ENCODE results near the gene WIPI1. TPM values are rescaled to one million over a fixed set of nuclear protein-coding genes. Genes with fewer than 3 reads are reported as not detected.
A peak's percentile ranks its signal among the peaks of the same experiment; 100 is the strongest.

The WIPI1 gene
- total RNA-seq, 2 donors from 2014 or later: 8.6 to 25.6 TPM

DNA sequence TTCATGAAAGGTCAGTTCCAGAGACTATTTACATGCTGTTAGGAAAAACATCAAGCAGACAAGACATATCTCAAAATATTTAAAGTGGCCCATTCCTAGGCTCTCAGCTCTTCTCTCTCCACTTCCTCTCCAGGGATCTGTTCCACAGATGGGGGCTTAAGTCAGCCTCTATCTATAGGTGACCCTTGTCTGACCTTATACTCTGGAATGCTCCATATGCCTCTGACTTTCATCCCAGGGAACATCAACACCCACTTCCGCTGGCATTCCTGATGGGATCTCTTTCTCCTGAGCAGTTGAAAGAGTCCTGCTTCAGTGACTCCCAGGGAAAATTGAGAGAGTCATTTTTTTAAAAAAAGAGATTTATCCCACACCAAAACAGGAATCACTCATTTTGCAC, 11.5 kb upstream of the WIPI1 start:
- H3K4me3 Mint-ChIP-seq: no peak overlapping the region
- H3K27me3 Mint-ChIP-seq: peaks cover 12% of the 10 kb centered on the region
- no peak overlapping the region for H3K27ac Mint-ChIP-seq
- no peaks in the 10 kb centered on the region for H3K9me3 Mint-ChIP-seq
- no peaks in the 10 kb centered on the region for H3K36me3 Mint-ChIP-seq (ENCODE audit: low read depth)
- ATAC-seq (replicated peaks): no peak
- no peaks in the 10 kb centered on the region for H3K4me1 Mint-ChIP-seq

DNA sequence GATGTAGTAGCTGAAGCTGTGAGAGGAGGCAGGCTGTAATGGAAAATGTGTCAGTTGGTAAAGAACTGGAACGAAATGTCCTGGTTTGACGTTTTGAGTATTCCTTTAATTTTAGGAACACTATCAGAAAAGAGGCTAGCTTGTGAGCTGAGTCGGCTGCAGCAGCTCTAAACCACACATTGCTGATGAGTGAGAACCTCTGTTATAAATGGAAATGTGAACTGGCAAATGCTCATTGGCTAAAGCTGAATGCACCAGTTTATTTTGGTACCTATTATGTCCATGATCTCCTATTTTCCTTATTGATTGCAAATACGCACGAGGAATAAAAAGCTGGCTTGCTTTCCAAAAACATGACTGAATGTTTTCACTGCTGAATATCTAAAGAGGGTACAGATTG, 11.0 kb upstream of the WIPI1 start:
- H3K4me1 Mint-ChIP-seq: no peaks in the 10 kb centered on the region
- no peaks in the 10 kb centered on the region for H3K9me3 Mint-ChIP-seq
- H3K27me3 Mint-ChIP-seq: peaks cover 12% of the 10 kb centered on the region
- no peak overlapping the region for H3K27ac Mint-ChIP-seq
- no peaks in the 10 kb centered on the region for H3K36me3 Mint-ChIP-seq (ENCODE audit: low read depth)
- H3K4me3 Mint-ChIP-seq: no peak overlapping the region
- ATAC-seq (replicated peaks): no peak

DNA sequence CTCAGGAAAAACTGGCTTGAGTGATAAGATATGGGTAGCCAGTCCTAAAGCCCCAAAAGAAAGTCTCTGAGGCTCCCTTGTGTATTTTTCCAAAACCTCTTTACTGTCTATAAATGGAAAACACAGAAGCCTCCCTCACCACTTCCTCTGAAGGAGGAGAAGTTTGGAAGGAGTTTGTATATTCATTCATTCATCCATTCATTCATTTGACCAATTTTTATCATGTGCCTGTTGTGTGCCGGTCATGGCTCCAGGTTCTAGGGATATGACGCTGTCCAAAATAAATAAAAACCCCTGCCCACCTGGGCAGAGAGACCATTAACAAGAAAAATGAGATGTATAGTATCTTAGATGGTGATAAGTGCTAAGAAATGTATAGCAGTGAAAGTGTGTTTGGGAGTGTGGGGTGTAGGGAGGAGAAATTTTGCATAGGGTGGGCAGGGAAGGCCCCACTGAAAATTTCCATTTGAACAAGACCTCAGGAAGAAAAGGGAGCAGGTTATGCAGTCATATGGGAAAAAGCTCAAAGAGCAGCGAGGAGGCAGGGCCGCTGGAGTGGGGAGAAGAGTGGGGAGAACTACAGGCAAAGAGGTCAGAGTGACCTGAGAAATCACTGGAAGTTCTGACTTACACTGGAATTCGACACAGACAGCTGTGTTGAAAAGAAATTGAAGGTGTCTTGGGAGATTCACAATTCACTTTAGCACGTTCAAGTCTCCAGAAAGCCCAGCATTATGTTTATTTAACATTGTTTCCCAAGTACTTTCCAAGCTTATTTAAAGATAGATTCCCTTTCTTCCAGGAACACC, 6.1 kb upstream of the WIPI1 start:
- Mint-ChIP-seq H3K9me3 (no peaks in the 10 kb centered on the region), H3K27me3 (peaks cover 4% of the 10 kb centered on the region), H3K36me3 (ENCODE audit: low read depth) (no peaks in the 10 kb centered on the region), H3K4me3 (peak overlapping the region; percentile 80), H3K27ac (no peak overlapping the region), H3K4me1 (peaks cover 33% of the 10 kb centered on the region)
- no peak for ATAC-seq (replicated peaks)

DNA sequence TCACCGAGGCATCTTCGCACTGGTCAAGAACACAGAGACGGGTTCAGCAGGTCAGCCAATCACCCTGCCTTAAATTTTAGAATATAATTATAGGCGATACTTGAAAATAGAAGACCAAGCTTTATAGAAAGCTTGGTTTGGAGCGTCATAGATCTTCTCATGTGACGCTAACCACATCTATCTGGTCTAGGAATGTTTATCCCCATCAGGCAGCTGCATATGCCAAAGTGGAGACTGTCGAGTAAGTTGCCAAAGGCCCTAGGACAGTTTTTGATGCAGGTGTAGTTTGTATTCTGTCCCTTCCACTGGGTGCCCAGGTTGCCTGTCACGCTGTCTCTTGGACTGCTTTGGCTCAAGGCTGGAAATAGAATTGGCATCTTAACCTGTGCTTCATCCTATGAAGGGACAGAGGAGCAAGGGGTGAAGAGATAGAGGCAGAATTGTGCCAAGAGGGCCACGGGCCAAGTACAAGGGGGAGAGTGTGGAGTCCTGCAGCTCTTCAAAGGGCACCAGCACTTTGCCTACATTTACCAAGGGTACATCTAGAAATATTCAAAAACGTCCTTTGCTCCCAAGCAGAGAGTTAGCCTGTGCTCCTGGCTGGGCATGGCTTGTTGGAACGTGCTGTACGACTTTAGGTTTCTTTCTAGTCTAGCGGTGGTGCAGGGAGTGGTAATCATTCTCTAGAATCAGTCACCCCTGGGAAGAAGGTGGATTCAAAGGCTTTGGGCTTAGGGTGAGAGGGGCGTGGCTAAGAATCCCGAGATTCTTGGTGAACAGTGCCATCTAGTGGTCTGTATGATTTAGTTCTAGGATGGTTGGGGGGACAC, 5.3 kb upstream of the WIPI1 start:
- Mint-ChIP-seq H3K27me3 (no peaks in the 10 kb centered on the region), H3K36me3 (ENCODE audit: low read depth) (no peaks in the 10 kb centered on the region), H3K9me3 (no peaks in the 10 kb centered on the region), H3K4me3 (peak overlapping the region; percentile 80), H3K27ac (no peak overlapping the region), H3K4me1 (peaks cover 38% of the 10 kb centered on the region)
- peak; percentile 72 for ATAC-seq (replicated peaks)

DNA sequence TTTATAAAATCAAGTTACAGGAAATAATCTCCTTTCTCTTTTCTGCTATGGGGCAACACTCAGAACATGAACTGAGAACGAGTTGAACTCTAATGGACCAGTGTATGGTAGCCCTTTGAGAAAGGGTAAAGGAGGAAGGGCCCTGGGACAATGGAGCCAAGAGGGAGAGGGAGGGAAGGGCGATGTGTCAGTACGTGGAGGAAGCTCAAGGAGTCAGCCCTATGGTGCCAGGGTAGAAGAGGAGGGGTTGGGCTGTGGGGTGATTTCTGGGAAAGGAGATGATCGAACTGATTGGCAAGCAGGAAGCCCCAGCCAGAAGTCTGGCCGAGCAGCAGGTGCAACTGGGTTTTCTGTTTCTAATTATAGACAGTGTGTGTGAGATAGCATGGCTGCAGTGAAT, 4.3 kb upstream of the WIPI1 start:
- Mint-ChIP-seq H3K27ac (peak overlapping the region; percentile 86), H3K36me3 (ENCODE audit: low read depth) (no peaks in the 10 kb centered on the region), H3K27me3 (no peaks in the 10 kb centered on the region), H3K4me1 (peaks cover 38% of the 10 kb centered on the region), H3K4me3 (peak overlapping the region; percentile 80), H3K9me3 (no peaks in the 10 kb centered on the region)
- no peak for ATAC-seq (replicated peaks)

DNA sequence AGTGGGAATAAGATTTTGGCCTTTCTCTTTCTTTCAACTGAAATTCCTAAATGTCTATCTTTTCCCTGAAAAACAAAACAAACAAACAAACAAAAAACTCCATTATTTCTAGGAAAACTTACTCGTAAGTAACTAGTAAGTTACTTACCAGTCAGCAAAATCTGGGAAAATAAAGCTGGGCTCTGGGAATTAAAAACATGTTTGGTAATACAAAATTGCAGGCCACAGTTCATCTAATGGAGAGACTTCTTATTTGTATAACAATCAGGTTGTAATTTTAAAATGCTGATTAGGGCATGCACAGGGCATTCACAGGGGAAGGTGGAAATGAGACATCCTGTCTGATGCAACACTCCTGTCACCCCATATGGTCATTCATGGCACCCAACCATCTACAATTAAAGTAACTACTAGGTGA, 3.8 kb upstream of the WIPI1 start:
- Mint-ChIP-seq H3K4me3 (peak overlapping the region; percentile 80), H3K9me3 (no peaks in the 10 kb centered on the region), H3K36me3 (ENCODE audit: low read depth) (no peaks in the 10 kb centered on the region), H3K27me3 (no peaks in the 10 kb centered on the region), H3K4me1 (peaks cover 38% of the 10 kb centered on the region), H3K27ac (peak overlapping the region; percentile 86)
- ATAC-seq (replicated peaks): no peak

DNA sequence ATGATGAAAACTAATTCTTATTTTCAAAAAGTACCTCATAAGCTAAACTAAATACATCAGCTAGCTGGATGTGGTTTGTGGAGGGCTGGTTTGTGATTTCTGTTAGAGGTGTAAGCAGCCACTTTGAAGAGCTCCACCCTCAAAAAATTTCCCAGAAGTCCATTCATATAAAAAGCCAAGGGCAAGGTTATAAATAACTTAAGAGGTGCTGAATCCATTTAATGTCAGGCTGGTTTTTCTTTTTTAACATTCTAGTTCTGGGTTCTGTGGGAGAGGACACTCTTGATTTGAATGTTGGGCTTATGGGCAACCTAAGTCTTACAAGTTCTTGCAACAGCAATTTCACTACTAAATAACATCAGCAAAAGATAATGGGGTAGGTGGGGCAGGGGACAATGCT, 3.4 kb upstream of the WIPI1 start:
- Mint-ChIP-seq H3K36me3 (ENCODE audit: low read depth) (no peaks in the 10 kb centered on the region), H3K27ac (peak overlapping the region; percentile 86), H3K27me3 (no peaks in the 10 kb centered on the region), H3K4me3 (peak overlapping the region; percentile 80), H3K4me1 (peaks cover 38% of the 10 kb centered on the region), H3K9me3 (no peaks in the 10 kb centered on the region)
- ATAC-seq (replicated peaks): peak; percentile 15

DNA sequence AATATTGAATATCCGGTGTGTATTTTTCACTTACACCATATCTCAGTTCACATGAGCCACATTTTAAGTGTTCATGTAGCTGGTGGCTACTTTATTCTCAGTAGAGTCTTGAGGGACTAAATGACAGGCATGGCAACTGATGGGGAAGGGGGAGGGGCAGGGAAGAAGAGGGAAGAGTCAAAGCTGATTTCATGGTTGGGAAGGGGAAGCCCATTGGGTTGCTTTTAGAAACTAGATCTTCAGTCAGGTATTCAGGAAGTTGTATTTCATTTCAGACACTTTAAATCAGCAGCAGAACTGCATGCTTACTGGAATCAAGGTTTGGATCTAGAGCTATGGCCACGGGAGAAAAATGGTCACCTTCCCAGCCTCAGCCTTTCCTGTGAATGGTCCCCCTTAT, 2.9 kb upstream of the WIPI1 start:
- H3K4me1 Mint-ChIP-seq: peaks cover 38% of the 10 kb centered on the region
- H3K9me3 Mint-ChIP-seq: no peaks in the 10 kb centered on the region
- peak overlapping the region; percentile 80 for H3K4me3 Mint-ChIP-seq
- peak overlapping the region; percentile 86 for H3K27ac Mint-ChIP-seq
- ATAC-seq (replicated peaks): no peak
- H3K36me3 Mint-ChIP-seq (ENCODE audit: low read depth): no peaks in the 10 kb centered on the region
- no peaks in the 10 kb centered on the region for H3K27me3 Mint-ChIP-seq

DNA sequence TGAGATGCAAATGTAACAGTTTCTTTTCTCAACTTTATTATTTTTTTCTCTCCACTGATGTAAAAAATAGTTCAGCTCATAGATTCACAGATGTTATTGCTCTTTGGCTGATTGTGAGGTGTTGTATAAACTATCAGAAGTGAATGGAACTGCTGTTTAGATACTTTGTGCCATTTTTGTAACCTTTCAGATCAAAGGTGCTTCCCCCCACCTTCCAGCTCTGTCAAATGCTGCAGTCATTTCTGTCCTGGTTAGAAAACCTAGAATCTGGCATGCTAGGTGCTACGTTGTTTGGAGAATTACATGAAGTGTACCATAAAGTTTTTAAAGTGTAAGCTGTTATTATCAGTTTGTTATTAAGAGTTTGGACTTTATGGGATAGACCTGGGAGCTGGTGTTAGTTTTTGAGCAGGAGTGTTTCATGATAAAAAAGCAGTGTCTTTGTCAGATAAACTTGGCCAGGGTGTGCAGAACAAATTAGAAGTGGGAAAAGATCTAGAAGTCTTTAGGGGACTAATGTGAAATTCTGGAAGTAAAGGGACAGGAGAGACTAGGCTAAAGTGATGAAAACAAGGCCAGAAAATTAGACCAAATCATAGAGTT, 1.8 kb upstream of the WIPI1 start:
- Mint-ChIP-seq H3K36me3 (ENCODE audit: low read depth) (no peaks in the 10 kb centered on the region), H3K4me3 (peak overlapping the region; percentile 80), H3K27me3 (no peaks in the 10 kb centered on the region), H3K27ac (peak overlapping the region; percentile 40), H3K4me1 (peaks cover 38% of the 10 kb centered on the region), H3K9me3 (no peaks in the 10 kb centered on the region)
- ATAC-seq (replicated peaks): no peak

DNA sequence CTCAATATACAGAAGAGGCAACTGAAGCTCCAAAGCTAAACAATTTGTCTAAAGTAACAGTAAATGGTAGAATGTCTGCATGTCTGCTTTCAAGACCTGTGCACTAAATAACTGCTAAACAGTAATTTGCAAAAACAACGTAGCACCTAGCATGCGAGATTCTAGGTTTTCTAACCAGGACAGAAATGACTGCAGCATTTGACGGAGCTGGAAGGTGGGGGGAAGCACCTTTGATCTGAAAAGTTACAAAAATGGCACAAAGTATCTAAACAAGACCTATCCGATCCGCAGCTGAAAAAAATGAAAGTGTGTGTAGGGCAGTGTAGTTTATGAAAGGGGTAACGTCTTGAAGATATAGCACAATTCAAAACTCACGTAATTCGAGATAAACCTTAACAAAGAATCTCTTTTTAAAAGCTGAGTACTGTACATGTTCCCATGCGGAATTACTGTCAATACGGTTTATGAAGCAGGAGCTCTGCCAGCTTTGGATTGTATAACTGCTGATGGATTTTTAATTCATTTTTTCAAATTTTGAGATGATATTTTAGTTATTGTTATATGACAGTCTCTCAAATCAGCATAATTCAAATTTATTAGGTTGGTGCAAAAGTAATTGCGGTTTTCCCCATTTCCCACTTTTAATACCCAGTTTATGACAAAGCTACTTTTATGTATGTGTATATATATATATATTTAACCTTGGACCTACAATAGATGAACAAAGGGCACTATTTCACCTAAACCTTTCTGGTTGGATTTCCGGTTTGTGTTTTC, 1.2 kb upstream of the WIPI1 start:
- Mint-ChIP-seq H3K36me3 (ENCODE audit: low read depth) (no peaks in the 10 kb centered on the region), H3K27me3 (no peaks in the 10 kb centered on the region), H3K9me3 (no peaks in the 10 kb centered on the region), H3K27ac (peak overlapping the region; percentile 40), H3K4me3 (peak overlapping the region; percentile 80), H3K4me1 (peaks cover 38% of the 10 kb centered on the region)
- peak; percentile 2 for ATAC-seq (replicated peaks)

DNA sequence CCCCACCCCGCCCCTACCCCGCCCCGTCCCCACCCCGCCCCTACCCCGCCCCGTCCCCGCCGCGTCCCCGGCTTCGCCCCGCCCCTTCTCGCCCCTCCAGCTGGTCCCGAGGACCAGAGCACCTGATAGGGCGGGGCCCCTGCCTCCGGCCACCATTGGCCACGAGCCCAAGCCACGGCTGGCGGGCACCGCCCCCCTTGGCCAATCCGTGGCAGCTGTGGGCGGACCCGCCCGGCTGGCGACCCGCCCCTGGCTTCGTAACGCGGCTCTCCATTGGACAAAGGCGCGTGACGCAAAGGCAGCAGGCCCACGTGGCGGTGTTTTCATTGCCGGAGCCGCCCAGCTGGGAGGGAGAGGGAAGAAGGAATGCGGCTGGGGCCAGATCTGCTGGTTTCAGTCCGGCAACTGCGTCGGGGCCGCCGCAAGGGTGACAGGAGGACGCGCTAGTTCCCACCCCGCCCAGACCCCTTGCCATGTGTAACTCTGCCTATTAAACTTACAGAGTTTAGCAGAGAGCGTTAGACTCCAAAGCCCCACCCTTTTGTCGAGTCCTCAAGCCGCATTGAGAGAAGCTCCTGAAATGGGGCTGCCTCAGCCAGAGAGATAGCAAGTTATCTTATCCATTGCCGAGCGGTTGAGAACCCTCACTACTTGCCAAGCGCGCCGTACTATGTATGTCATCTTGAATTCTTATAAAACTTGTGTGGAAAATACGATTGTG, 403 bp upstream of the WIPI1 start:
- no peaks in the 10 kb centered on the region for H3K9me3 Mint-ChIP-seq
- peak overlapping the region; percentile 40 for H3K27ac Mint-ChIP-seq
- H3K4me3 Mint-ChIP-seq: peak overlapping the region; percentile 80
- peak; percentile 91 for ATAC-seq (replicated peaks)
- H3K36me3 Mint-ChIP-seq (ENCODE audit: low read depth): no peaks in the 10 kb centered on the region
- H3K27me3 Mint-ChIP-seq: no peaks in the 10 kb centered on the region
- peaks cover 41% of the 10 kb centered on the region for H3K4me1 Mint-ChIP-seq

DNA sequence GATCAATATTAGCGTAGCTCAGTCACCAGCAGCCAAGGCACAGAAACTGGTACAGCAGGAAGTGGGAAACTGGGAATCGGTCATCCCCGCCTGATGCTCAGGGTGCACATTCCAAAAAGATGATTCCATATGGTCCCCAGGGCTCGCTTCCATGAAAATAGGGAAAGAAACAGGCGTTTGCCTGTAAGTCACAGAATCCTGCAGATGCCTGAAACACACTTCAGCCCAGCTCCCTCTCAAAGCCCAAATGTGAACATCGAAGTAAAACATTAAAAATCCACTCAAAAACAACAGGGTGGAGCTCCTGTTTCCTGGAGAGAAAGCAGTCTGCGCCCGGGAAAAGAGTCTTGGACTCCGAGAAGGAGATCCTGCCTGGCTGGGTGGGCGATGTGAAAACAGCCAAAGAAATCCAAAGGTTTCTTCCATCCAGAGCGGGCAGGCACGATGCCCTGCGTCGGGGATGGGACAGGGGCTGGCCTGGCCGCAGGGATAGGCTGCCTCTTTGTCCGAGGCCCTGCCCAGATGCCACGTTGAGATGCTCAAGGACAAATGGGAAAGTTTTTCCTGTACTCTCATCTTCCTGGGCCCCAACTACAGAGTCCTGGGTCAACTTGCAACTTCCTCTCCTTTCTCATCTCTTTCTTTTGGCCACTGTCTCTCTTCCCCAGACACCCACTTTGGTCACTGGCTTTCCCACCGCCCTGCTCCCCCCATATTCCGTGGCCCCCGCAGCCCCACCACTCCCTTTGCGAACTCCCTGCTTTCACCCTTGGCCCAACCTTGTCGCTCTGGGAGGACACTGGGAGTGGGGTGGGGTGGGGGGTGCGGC, 743 bp downstream of the WIPI1 start:
- Mint-ChIP-seq H3K4me3 (peak overlapping the region; percentile 80), H3K36me3 (ENCODE audit: low read depth) (peaks cover 3% of the 10 kb centered on the region), H3K27ac (no peak overlapping the region), H3K9me3 (no peaks in the 10 kb centered on the region), H3K27me3 (no peaks in the 10 kb centered on the region), H3K4me1 (peaks cover 30% of the 10 kb centered on the region)
- ATAC-seq (replicated peaks): no peak

DNA sequence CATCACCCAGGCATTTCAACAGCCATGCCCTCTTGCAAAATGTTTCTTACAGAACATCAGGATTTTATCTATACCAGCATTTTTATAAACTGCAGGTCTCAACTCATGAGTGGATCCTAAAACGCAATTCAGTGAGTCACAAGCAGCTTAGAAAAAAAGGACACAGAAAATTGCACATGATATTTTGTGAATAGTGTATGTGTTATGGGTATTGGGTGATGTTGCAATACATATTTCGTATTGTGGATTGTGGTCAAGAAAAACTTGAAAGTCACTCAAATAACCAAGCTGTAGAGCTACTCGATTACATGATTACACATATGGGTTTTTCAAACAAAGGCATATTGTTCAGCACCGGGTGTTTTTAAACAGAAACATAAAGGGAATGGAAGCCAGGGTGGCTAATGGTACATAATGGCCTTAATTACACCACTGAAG, 1.4 kb downstream of the WIPI1 start:
- H3K27me3 Mint-ChIP-seq: no peaks in the 10 kb centered on the region
- peak overlapping the region; percentile 80 for H3K4me3 Mint-ChIP-seq
- H3K27ac Mint-ChIP-seq: no peak overlapping the region
- ATAC-seq (replicated peaks): no peak
- H3K9me3 Mint-ChIP-seq: no peaks in the 10 kb centered on the region
- H3K4me1 Mint-ChIP-seq: peaks cover 24% of the 10 kb centered on the region
- peaks cover 6% of the 10 kb centered on the region for H3K36me3 Mint-ChIP-seq (ENCODE audit: low read depth)

Data from activated T-helper 17 cell treated with anti-CD3 and anti-CD28 coated beads, Interleukin-2, amount 50 U/mL, for 72 hours (primary cell).